ENCODE measurements around the gene FOXK1. TPM values are rescaled to one million over a fixed set of nuclear protein-coding genes. Genes with fewer than 3 reads are reported as not detected.
"Not testable (repeated sequence)": the region's sequence is repeated elsewhere in the genome, so short reads cannot be mapped to it uniquely, and the experiment has no call there.

Gene FOXK1
- total RNA-seq, 2 experiments from 2014 or later = 34.6 to 34.7 TPM

DNA sequence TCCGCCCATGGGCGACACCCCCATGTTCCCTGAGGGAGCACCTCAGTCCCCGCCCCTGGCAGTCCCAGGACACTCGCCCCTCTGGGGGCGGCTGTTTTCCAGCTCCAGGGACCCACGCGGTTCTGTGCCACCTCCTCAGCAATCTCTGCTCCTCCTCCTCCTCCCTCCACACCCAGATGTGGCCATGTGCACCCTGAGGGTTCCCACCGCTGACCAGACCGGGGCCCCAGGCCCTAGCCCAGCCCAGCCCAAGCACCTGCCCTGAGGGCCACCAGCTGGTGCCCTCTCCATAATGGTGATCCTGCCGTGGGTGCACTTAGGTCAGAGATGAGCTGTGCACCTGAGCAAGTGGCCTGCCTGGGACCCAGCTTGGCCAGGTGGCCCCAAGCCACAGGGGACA is 118.4 kb downstream of the FOXK1 start:
- ChIA-PET CTCF (interaction anchor here (1.1 kb wide), 1 partner anchor 285 kb away, joined by 4 read pairs; no protein-coding TSS in a partner anchor), POLR2A (no interaction called here)

DNA sequence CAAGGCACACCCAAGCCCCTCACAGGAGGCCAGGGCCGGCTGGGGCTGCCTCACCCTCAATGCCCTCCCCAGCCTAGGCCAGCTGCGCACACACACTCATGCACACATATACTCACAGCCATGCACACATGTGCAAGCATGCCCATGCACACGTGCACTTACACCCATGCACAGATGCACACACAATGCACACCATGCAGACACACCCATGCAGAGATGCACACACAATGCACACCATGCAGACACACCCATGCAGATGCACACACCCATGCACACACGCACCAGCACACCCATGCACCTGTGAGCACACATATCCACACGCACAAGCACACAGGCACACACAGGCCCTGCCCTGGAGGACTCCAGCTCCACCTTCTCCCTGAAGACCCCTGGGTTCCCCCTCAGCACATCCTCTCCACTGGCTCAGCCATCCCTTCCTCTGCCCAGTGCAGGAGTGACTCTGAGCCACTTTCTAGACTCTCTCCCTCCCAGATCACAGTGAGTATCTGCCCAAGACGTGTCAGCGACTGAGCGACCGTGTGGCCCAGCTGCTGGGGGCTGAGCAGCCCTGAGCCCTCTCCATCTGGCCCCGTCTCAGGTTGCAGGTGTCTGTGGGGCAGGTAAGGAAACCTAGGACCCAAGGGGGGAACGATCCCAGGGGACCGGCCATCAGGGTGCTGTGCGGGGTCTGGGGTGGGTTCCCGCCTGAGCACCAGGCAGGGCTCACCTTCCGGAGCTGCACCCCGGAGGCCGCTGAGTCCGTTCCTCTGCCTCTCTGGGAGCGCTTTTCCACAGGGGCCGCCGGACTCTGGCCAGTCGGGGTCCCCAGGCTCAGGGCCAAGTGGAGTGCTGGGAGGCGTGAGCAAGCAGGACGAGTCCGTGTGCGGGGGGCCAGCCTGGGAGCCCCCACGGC is 119.1 kb downstream of the FOXK1 start:
- POLR2A ChIA-PET = no interaction called here
- CTCF ChIA-PET = interaction anchor here (0.5 kb wide), 1 partner anchor 284 kb away, joined by 3 read pairs; no protein-coding TSS in a partner anchor

DNA sequence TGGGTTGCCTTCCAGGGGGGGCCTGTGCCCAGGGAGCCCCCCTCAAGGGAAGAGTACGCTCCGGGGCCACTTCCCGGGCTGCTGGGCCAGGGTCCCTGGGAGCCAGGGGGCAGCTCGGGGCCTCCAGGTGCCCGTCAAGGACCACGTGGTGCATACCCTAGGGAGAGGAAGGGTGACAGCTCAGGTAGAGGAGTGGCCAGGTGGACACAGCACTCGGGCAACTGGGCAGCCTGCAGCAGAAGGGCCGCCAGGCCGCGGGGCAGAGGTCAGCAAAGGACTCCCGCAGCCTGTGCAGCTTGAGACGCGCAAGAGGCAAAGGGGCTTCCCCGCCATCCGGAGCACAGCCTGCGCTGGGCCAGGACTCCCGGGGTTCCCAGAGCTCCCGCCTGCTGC is 119.7 kb downstream of the FOXK1 start:
- ChIA-PET CTCF (interaction anchor here (0.5 kb wide), 1 partner anchor 283 kb away, joined by 3 read pairs; no protein-coding TSS in a partner anchor), POLR2A (no interaction called here)

DNA sequence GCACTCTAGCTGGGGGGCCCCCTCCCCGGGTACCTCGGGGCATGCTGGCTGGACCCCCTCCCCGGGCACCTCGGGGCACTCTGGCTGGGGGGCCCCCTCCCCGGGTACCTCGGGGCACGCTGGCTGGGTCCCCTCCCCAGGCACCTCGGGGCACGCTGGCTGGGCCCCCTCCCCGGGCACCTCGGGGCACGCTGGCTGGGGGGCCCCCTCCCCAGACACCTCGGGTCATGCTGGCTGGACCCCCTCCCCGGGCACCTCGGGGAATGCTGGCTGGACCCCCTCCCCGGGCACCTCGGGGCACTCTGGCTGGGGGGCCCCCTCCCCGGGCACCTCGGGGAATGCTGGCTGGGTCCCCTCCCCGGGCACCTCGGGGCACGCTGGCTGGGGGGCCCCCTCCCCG is 120.5 kb downstream of the FOXK1 start:
- POLR2A ChIA-PET, CTCF ChIA-PET: not testable (repeated sequence)

DNA sequence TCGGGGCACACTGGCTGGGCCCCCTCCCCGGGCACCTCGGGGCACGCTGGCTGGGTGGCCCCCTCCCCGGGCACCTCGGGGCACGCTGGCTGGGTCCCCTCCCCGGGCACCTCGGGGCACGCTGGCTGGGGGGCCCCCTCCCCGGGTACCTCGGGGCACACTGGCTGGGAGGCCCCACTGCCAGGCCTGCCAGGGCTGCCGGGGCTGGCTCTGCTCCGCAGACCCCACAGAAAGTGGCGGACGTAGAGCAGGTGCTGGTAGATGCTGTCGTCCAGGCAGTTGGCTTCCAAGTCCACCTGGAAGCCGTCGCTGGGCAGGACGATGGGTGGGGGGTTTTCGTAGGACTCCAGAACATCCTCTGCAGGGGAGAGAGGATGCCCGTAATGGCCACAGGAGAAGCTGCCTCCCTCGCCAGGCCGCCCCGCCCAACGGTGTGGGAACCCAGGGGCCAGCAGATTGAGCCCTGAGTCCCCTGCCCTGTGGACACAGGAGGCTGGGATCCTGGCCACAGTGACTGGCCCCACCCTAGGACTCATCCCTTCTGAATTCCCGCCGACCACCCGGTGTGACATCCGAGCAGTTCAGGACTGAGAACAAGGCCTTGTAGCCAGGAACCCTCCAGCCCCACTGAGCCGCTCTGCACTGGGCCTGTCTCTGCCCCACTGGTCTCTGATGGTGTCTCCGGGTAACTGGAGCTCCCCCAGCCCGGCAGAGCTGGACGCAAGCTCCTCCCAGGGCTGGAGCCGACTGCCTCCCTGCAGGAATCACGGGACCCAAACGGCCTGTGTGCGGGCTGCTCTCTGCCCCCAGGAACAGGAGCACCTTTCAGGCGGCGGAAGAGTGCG is 121.5 kb downstream of the FOXK1 start:
- ChIA-PET POLR2A (no interaction called here), CTCF (no interaction called here)

DNA sequence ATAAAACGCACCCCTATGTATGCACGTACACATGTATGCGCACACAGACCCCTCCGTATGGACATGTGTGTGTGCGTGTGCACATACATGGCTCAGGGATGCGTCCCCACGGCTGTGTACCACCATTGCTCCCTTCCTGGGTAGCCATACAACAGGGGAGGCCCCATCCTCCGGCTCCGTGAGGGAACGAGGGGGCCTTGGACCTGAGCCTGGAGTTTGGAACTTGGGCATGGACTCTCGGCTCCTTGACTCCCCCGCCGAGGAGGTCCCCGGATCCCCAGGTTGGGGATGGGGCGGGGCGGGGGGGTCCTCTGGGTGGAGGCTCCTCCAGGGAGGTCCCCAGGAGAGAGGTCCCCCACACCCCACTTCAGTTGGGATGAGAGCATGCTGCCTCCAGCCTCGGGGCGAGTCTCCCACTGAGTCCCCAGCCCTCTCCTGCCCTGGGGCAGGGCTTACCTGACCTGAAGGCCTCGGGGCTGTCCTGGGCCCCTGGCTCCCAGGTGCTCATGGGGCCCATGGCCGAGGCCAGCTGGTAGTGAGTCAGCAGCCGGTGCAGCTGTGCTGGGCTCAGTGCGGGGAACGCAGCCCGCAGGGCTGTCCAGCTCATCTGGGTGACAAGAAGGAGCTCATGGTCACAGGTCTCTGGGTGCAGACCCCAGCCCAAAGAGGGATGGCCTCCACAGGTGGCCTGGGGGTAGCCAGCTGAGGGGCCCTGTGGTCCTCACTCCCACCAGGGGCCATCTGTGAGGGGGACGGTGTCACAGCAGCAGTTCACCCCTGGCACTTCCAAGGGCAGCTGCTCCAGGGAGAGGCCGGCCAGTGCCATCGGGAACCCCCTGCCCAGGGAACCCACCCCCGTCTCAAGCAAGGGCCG is 123.3 kb downstream of the FOXK1 start:
- ChIA-PET CTCF (no interaction called here), POLR2A (no interaction called here)

DNA sequence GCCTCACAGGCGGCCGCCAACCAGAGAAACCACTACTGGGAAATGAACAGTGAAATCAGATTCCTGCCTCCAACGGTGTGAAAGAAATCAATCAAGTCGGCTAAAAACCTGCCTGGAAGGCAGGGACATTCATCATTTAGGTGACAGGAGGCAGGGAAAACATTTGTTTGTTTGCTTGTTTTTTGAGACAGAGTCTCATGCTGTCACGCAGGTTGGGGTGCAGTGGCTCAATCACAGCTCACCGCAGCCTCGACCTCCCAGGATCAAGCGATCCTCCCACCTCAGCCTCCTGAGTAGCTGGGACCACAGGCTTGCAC is 123.8 kb downstream of the FOXK1 start:
- ChIA-PET CTCF (no interaction called here), POLR2A (no interaction called here)

DNA sequence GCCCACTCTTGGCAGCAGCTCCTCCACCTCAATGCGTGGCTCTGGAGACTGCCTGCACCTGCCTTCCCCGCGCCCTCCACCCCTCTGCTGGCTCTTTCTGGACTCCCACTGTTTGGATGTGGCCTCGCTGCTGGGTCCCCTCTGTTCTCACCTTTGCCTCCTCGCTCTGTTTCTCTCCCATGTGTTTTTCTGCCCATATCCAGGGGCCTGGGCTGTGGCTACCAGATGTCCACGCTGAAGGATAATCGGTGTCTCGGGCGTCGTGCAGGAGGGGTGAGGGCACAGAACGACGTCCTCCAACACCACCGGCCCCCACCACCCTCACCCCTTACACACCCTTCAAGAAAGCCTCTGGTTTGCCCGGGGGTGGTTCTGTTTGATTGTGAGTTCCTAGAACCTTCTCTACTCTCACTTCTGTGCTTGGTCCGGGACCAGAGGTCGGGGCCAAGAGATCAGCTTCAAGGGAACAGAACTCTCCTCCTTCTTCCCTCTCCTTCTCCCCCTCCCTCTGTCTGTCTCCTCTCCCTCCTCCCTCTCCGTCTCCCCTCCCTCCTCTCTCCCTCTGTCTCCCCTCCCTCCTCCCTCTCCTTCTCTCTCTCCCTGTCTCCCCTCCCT is 125.0 kb downstream of the FOXK1 start:
- ChIA-PET CTCF (interaction anchor here (0.7 kb wide), 1 partner anchor 9 kb away, joined by 3 read pairs; no protein-coding TSS in a partner anchor), POLR2A (no interaction called here)

DNA sequence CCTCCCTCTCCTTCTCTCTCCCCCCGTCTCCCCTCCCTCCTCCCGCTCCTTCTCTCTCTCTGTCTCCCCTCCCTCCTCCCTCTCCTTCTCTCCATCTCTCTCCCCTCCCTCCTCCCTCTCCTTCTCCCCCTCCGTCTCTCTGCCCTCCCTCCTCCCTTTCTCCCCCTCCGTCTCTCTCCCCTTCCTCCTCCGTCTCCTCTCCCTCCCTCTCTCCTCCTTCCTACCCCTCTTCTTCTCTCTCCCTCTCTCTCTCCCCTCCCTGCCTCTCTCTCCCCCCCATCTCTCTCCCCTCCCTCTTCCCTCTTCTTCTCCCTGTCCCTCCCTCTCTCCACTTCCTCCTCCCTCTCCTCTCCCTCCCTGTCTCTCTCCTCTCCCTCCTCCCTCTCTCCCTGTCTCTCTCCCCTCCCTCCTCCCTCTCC is 125.5 kb downstream of the FOXK1 start:
- CTCF ChIA-PET = no interaction called here
- POLR2A ChIA-PET = no interaction called here

DNA sequence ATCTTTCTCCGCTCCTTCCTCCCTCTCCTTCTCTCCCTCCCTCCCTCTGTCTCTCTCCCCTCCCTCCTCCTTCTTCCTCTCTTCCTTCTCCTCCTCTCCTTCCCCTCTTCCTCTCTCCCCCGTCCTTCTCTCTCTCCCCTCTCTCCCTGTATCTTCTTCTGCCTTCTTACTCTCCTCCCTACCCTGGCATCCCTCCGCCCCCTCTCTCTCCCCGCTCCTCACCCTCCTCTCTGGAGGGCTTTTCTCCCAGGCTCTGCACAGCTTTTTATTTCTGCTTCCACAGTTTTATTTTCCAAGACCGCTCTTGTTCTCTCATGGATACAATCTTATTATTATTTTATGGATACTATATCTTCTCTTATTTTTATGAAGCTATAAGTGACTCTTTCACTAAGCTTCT is 125.9 kb downstream of the FOXK1 start:
- POLR2A ChIA-PET = no interaction called here
- CTCF ChIA-PET = no interaction called here

DNA sequence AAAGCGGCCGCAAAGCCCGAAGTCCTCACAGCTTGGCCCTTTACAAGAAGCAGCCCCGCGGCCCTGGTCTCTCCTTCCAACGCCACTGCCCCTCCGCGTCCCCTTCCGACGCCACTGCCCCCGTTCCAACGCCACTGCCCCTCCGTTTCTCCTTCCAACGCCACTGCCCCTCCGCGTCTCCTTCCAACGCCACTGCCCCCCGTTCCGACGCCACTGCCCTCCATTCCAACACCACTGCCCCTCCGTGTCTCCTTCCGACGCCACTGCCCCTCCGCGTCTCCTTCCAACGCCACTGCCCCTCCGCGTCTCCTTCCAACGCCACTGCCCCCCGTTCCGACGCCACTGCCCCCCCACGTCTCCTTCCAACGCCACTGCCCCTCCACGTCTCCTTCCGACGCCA is 126.5 kb downstream of the FOXK1 start:
- POLR2A ChIA-PET = no interaction called here
- CTCF ChIA-PET = no interaction called here

DNA sequence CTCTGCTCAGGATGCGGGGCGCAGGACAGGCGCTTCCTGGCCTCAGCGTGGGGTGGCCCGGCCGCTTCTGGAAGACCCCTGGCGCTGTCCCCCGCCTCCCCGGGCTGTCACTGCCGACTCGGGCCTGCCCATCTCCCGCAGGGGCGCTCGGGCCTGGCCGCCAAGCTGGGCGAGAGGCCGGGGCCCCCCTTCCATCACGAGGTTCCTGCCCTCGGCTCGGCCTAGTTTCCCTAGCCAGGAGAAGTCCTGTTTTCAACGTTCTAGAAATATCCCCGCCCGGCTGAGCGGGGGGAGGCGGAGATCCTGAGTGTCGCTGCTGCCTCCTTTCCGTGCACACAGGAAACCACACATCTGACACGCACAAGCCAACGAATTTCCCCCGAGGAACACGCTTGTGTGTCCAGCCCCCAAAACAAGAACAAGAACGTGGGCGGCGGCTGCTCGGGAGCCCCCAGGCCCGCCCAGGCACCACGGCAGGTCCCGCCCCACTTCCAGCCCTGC is 127.0 kb downstream of the FOXK1 start:
- CTCF ChIA-PET = interaction anchor here (1.3 kb wide), 1 partner anchor 11 kb away, joined by 5 read pairs; no protein-coding TSS in a partner anchor
- POLR2A ChIA-PET = no interaction called here

DNA sequence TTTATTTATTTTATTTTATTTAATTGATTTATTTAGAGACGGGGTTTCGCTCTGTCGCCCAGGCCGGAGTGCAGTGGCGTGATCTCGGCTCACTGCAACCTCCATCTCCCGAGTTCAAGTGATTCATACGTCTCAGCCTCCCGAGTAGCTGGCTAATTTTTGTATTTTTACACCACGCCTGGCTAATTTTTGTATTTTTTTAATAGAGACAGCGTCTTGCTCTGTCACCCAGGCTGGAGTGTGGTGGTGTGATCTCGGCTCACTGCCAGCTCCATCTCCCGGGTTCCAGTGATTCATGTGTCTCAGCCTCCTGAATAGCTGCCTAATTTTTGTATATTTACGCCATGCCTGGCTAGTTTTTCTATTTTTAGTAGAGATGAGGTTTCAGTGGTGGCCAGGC is 127.6 kb downstream of the FOXK1 start:
- ChIA-PET POLR2A (no interaction called here), CTCF (interaction anchor here (0.6 to 1.3 kb wide), 3 partner anchors 11 to 1954 kb away, joined by 3 to 5 read pairs (median 5); no protein-coding TSS in a partner anchor)

DNA sequence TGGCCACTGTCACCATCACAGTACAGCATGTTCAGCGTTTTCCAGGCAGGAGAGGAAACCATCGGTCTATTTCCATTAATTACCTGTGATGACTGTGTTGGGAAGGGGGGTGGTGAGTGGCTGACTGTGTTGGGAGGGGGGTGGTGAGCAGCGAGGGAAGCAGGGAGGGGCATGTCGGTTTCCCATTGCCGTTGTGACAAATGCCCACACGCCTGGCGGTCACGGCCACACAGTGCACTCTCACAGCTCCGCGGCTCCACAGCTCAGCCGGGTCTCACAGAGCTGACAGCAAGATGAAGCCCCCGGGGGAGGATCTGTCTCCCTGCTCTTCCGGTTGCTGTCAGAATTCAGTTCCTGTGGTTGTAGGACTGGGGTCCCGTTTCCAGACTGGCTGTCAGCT is 132.3 kb downstream of the FOXK1 start:
- CTCF ChIA-PET = no interaction called here
- POLR2A ChIA-PET = no interaction called here

DNA sequence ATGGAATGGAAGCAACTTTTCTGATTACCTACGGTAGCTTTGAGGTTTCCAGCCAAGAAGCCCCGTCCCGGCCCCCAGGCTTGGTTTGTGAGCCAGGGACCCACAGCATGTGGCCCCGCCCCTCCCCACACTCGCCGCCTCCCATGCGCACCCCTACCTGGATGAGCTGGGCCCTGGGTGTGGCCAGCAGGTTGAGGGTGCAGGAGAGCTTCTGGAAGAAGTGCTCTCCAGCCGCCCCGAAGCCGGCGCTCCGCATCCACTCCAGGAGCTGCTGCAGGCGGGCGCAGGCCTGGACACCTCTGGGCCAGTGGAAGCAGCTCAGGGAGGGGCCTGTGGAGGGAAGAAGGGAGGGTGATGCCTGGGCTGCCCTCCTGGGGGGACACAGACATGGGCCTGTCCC is 133.0 kb downstream of the FOXK1 start:
- POLR2A ChIA-PET = no interaction called here
- CTCF ChIA-PET = no interaction called here

DNA sequence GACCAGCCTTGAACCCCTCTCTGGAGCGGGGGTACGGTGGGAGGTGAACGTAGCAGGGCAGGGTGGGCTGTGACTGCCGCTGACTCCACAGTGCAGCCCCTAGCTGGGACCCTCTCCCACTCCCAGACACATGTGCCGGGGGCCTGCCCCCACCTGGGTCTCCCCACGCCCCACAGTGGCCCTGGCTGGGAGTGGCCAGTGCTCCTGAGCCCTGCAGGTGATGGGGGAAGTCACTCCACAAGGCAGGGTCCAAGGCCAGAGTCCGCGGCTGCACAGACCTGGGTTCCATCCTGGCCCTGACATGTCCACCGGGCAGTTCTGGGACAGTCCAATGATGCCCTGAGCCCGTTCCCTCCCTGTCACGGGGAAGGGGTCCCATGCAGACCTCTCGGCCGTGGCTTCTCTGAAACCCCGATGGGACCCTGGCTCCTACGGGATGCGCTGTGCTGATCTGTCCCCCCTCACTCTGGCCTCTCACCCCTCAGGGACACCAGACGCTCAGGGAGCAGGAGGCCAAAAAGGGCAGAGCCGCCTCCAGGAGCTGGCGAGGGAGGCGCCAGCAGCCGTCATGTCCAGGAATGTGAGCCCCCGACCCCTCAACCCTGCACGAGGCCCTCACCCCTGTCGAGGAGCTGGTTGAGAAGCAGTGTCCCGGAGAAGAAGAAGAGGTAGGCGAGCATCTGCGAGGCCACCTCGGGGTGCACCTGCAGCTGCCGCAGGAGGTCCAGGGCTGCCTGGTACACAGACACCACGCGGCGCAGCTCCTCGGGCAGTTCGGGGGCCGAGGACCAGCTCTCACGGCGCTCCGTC is 133.7 kb downstream of the FOXK1 start:
- ChIA-PET POLR2A (no interaction called here), CTCF (interaction anchor here (0.6 kb wide), 1 partner anchor 11 kb away, joined by 3 read pairs; no protein-coding TSS in a partner anchor)

DNA sequence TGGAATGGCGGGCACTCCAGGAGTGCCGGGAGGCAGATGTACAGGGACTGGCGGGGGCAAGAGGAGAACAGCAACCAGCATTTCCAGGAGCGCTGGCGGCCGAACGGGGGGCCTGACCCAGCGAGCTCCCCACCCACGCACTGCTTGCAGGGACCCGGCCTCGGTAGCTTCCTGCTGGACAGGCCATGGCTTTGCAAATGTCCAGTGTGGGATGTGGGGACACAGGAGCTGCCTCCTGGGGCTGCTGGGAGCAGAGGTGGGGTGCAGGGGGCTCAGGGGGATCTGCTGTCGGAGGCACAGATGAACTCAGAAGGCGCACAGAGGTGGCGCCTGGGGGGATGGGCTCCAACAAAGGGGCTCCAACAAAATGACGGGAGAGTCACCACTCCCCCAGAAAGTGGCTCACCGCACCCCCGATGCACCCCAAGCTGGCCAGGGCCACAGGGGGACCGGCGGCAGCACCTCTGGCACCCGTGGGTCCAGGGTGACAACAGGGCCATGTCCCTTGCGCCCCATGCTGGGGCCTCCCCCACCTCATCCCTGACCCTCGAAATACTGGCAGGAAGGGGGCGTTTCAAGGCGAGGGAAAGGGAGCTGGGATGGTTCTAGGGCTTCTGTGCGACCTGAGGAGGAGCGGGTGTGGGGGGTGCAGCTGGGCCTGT is 134.5 kb downstream of the FOXK1 start:
- ChIA-PET POLR2A (no interaction called here), CTCF (no interaction called here)

Data from activated CD8-positive, alpha-beta memory T cell treated with anti-CD3 and anti-CD28 coated beads for 36 hours (primary cell).